Breast epithelium (tissue), 3 donors: Measurements from ENCODE around the gene TPRG1L.

ENCODE experiments used
- POLR2A ChIP-seq: fragments of 450-650 bp; IDR thresholded peaks from one replicate; pipeline ENCODE4 v1.6.1; 2016; ENCODE audit warnings: antibody characterized with exemption, mild to moderate bottlenecking, moderate library complexity
- POLR2AphosphoS5 ChIP-seq, 3 donors: sonication (generic); formaldehyde crosslinking; IDR thresholded peaks; one replicate each; pipeline ENCODE4 v1.6.1; 2017; ENCODE audit warnings: antibody characterized with exemption in 3 of 3
- TF ChIP-seq, protein P1 (sequence below), 3 donors: fragments of 450-650 bp; IDR thresholded peaks; one replicate each; pipeline ENCODE4 v1.5.1; 2016 to 2017; ENCODE audit warnings: antibody characterized with exemption in 3 of 3, mild to moderate bottlenecking in 3 of 3, moderate library complexity in 3 of 3

DNA sequence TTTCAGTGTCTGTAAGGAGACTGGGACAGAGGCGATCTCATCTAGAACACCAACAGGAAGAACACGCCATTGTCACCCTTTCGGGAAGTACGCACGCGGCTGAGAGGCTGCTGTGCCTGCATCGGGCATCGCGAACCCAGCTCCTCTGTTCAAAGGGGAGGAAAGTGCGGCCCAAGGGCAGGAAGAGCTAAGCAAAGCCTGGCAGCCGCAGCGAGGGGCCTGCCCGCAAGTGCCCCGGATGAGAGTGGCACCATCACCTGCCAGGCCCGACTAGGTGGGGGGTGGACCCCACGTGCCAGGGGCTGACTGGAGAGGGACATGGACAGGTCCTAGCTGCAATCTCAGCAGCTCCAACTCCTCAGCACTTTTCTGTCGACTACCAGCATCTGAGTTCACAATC lies 7.5 kb downstream of the TPRG1L start:
- TF ChIP-seq, protein P1, sequence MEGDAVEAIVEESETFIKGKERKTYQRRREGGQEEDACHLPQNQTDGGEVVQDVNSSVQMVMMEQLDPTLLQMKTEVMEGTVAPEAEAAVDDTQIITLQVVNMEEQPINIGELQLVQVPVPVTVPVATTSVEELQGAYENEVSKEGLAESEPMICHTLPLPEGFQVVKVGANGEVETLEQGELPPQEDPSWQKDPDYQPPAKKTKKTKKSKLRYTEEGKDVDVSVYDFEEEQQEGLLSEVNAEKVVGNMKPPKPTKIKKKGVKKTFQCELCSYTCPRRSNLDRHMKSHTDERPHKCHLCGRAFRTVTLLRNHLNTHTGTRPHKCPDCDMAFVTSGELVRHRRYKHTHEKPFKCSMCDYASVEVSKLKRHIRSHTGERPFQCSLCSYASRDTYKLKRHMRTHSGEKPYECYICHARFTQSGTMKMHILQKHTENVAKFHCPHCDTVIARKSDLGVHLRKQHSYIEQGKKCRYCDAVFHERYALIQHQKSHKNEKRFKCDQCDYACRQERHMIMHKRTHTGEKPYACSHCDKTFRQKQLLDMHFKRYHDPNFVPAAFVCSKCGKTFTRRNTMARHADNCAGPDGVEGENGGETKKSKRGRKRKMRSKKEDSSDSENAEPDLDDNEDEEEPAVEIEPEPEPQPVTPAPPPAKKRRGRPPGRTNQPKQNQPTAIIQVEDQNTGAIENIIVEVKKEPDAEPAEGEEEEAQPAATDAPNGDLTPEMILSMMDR (IDR thresholded peaks at IDR 0.05): no peak
- TF ChIP-seq POLR2AphosphoS5 (IDR thresholded peaks at IDR 0.05): no peak
- no peak for TF ChIP-seq POLR2A
